ENCODE measurements around the gene RHBG.

The RHBG gene

GRCh38 chr1:156428746-156429288 is 59.8 kb downstream of the RHBG start:
- no peak for DNase-seq

DNA sequence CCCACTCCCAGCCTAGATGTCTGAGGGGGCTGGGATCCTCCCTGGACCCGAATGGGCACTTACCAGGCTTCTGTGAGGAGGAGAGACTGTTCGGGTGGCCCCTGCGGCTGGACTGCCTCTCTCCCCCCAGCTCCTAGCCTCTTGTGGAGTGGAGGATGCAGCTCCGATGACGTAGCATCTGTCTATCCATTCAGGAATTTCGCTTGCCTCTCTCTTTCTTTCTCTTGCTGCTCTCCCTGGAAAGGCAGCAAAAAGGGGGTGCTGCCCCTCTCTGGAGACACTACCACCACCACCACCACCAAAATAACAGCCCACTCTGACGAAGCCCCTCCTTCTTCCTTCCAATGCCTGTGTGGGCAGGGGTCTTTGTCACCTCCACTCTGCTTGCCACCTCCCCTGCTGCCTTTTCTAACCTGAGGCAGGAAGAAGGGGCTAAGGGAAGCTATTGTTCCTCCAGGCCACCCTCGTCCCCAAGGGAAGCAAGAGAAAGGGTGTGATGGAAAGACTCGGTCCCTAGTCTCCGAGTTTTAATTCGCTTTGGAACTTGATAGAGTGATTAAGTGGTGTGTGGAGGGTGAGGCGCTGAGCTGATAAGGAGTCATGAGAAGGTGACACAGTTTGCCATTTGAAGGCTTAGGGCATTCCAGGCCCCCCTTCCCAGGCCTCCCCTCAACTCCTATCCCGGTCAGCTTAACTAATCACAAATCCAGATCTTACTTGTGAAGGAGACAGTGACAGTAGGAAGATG is 60.5 kb downstream of the RHBG start:
- no peak for DNase-seq

- no peak for DNase-seq
Measured at GRCh38 chr1:156430303-156430702, 61.3 kb downstream of the RHBG start.

DNA sequence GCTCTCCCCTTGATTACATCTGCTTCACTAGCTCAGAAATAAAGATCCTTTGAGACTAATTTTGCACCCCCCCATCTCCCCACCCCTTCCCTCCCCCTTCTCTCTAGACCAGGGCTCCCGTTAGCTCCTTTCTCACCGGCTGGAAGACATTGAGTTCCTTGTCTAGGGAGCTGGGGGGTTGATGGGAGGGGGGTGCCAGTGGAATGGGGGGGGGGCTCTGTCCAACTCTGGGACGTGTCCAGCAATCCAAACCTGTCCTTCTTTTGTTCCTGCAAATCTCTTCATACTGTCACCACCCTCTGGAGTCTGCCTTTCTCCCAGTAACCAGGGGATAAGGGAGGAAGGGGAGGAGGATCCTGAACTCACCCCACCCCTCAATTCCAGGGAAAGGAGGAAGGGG is 61.9 kb downstream of the RHBG start:
- DNase-seq = no peak

GRCh38 chr1:156431366-156431765 is 62.4 kb downstream of the RHBG start:
- DNase-seq = no peak

- DNase-seq = no peak
Measured at GRCh38 chr1:156431769-156432668, 63.0 kb downstream of the RHBG start.

- DNase-seq = no peak
Measured at GRCh38 chr1:156432669-156433018, 63.6 kb downstream of the RHBG start.

- DNase-seq = no peak
Measured at GRCh38 chr1:156433032-156433431, 64.0 kb downstream of the RHBG start.

- DNase-seq = no peak
Measured at GRCh38 chr1:156433602-156434001, 64.6 kb downstream of the RHBG start.
